ENCODE data around the gene UBXN2A.
"Not testable (repeated sequence)": the region's sequence is repeated elsewhere in the genome, so short reads cannot be mapped to it uniquely, and the experiment has no call there.

UBXN2A gene

GRCh38 chr2:24026233-24026632, 86.0 kb downstream of the UBXN2A start:
- no peaks in the 10 kb centered on the region for H3K9me3 ChIP-seq (ENCODE audit: insufficient read depth, low read depth, low read length)
- no peaks in the 10 kb centered on the region for H3K79me2 ChIP-seq (ENCODE audit: insufficient read depth, low read length)
- no peak overlapping the region for H2AFZ ChIP-seq (ENCODE audit: low read length)
- H3K9ac ChIP-seq (ENCODE audit: low read depth, low read length, poor library complexity, severe bottlenecking): no peak overlapping the region
- no peaks in the 10 kb centered on the region for H3K4me1 ChIP-seq (ENCODE audit: insufficient read depth, low read length, poor library complexity, severe bottlenecking)
- no peak overlapping the region for H3K4me3 ChIP-seq (ENCODE audit: low read length, poor library complexity, severe bottlenecking)
- H3F3A ChIP-seq (ENCODE audit: low read depth): no peaks in the 10 kb centered on the region
- no peaks in the 10 kb centered on the region for H4K20me1 ChIP-seq (ENCODE audit: insufficient read depth, low read length, poor library complexity, severe bottlenecking)
- H3K9me2 ChIP-seq (replicated peaks; ENCODE audit: low read depth, low read length): no peaks in the 10 kb centered on the region
- TF ChIP-seq EZH2phosphoT487 (IDR thresholded peaks at IDR 0.05; ENCODE audit: borderline replicate concordance): no peak
- TF ChIP-seq, protein P1, sequence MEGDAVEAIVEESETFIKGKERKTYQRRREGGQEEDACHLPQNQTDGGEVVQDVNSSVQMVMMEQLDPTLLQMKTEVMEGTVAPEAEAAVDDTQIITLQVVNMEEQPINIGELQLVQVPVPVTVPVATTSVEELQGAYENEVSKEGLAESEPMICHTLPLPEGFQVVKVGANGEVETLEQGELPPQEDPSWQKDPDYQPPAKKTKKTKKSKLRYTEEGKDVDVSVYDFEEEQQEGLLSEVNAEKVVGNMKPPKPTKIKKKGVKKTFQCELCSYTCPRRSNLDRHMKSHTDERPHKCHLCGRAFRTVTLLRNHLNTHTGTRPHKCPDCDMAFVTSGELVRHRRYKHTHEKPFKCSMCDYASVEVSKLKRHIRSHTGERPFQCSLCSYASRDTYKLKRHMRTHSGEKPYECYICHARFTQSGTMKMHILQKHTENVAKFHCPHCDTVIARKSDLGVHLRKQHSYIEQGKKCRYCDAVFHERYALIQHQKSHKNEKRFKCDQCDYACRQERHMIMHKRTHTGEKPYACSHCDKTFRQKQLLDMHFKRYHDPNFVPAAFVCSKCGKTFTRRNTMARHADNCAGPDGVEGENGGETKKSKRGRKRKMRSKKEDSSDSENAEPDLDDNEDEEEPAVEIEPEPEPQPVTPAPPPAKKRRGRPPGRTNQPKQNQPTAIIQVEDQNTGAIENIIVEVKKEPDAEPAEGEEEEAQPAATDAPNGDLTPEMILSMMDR (conservative IDR thresholded peaks at IDR 0.05; ENCODE audit: low read length): no peak
- H3K36me3 ChIP-seq (ENCODE audit: insufficient read depth, low read length): peaks cover 33% of the 10 kb centered on the region; the same call in 1 of the 2 replicates
- H3K4me2 ChIP-seq (ENCODE audit: low read depth, low read length, poor library complexity, severe bottlenecking): no peak overlapping the region
- H3K27me3 ChIP-seq (ENCODE audit: insufficient read depth, low read length, poor library complexity, severe bottlenecking): no peaks in the 10 kb centered on the region

- H3K27me3 ChIP-seq (ENCODE audit: insufficient read depth, low read length, poor library complexity, severe bottlenecking): no peaks in the 10 kb centered on the region
- H3K9ac ChIP-seq (ENCODE audit: low read depth, low read length, poor library complexity, severe bottlenecking): no peak overlapping the region
- no peak overlapping the region for H2AFZ ChIP-seq (ENCODE audit: low read length)
- TF ChIP-seq, protein P1 (conservative IDR thresholded peaks at IDR 0.05; ENCODE audit: low read length): no peak
- TF ChIP-seq EZH2phosphoT487 (IDR thresholded peaks at IDR 0.05; ENCODE audit: borderline replicate concordance): no peak
- no peak overlapping the region for H3K4me2 ChIP-seq (ENCODE audit: low read depth, low read length, poor library complexity, severe bottlenecking)
- no peaks in the 10 kb centered on the region for H3K4me1 ChIP-seq (ENCODE audit: insufficient read depth, low read length, poor library complexity, severe bottlenecking)
- 0 out of 2 replicates have a peak, but pooled peaks cover 3% of the 10 kb centered on the region for H3K79me2 ChIP-seq (ENCODE audit: insufficient read depth, low read length)
- peaks cover 15% of the 10 kb centered on the region; the same call in 1 of the 2 replicates for H3K36me3 ChIP-seq (ENCODE audit: insufficient read depth, low read length)
- no peak overlapping the region for H3K4me3 ChIP-seq (ENCODE audit: low read length, poor library complexity, severe bottlenecking)
- no peaks in the 10 kb centered on the region for H3K9me2 ChIP-seq (replicated peaks; ENCODE audit: low read depth, low read length)
- H4K20me1 ChIP-seq (ENCODE audit: insufficient read depth, low read length, poor library complexity, severe bottlenecking): no peaks in the 10 kb centered on the region
- H3F3A ChIP-seq (ENCODE audit: low read depth): no peaks in the 10 kb centered on the region
- no peaks in the 10 kb centered on the region for H3K9me3 ChIP-seq (ENCODE audit: insufficient read depth, low read depth, low read length)
Measured at GRCh38 chr2:24038786-24039499, 98.7 kb downstream of the UBXN2A start.

GRCh38 chr2:24040511-24040910, 100.2 kb downstream of the UBXN2A start:
- H3K9ac ChIP-seq (ENCODE audit: low read depth, low read length, poor library complexity, severe bottlenecking): no peak overlapping the region
- no peaks in the 10 kb centered on the region for H4K20me1 ChIP-seq (ENCODE audit: insufficient read depth, low read length, poor library complexity, severe bottlenecking)
- peaks cover 15% of the 10 kb centered on the region; the same call in 1 of the 2 replicates for H3K36me3 ChIP-seq (ENCODE audit: insufficient read depth, low read length)
- H3K4me3 ChIP-seq (ENCODE audit: low read length, poor library complexity, severe bottlenecking): no peak overlapping the region
- TF ChIP-seq, protein P1 (conservative IDR thresholded peaks at IDR 0.05; ENCODE audit: low read length): no peak
- TF ChIP-seq EZH2phosphoT487 (IDR thresholded peaks at IDR 0.05; ENCODE audit: borderline replicate concordance): no peak
- no peaks in the 10 kb centered on the region for H3K9me2 ChIP-seq (replicated peaks; ENCODE audit: low read depth, low read length)
- H3K79me2 ChIP-seq (ENCODE audit: insufficient read depth, low read length): peaks cover 9% of the 10 kb centered on the region; the same call in 1 of the 2 replicates
- H3K4me2 ChIP-seq (ENCODE audit: low read depth, low read length, poor library complexity, severe bottlenecking): no peak overlapping the region
- no peaks in the 10 kb centered on the region for H3K27me3 ChIP-seq (ENCODE audit: insufficient read depth, low read length, poor library complexity, severe bottlenecking)
- no peaks in the 10 kb centered on the region for H3F3A ChIP-seq (ENCODE audit: low read depth)
- no peaks in the 10 kb centered on the region for H3K9me3 ChIP-seq (ENCODE audit: insufficient read depth, low read depth, low read length)
- H2AFZ ChIP-seq (ENCODE audit: low read length): no peak overlapping the region
- H3K4me1 ChIP-seq (ENCODE audit: insufficient read depth, low read length, poor library complexity, severe bottlenecking): peaks cover under 1% of the 10 kb centered on the region

- Histone ChIP-seq H3K36me3 (ENCODE audit: insufficient read depth, low read length) (peaks cover 14% of the 10 kb centered on the region; the same call in 1 of the 2 replicates), H3K79me2 (ENCODE audit: insufficient read depth, low read length) (peaks cover 19% of the 10 kb centered on the region), H3K4me1 (ENCODE audit: insufficient read depth, low read length, poor library complexity, severe bottlenecking) (peaks cover 15% of the 10 kb centered on the region)
- H3K27me3 ChIP-seq (ENCODE audit: insufficient read depth, low read length, poor library complexity, severe bottlenecking); H3K4me3 ChIP-seq (ENCODE audit: low read length, poor library complexity, severe bottlenecking); H4K20me1 ChIP-seq (ENCODE audit: insufficient read depth, low read length, poor library complexity, severe bottlenecking); H2AFZ ChIP-seq (ENCODE audit: low read length); H3K9ac ChIP-seq (ENCODE audit: low read depth, low read length, poor library complexity, severe bottlenecking); H3K9me2 ChIP-seq (replicated peaks; ENCODE audit: low read depth, low read length); H3K9me3 ChIP-seq (ENCODE audit: insufficient read depth, low read depth, low read length); H3F3A ChIP-seq (ENCODE audit: low read depth); H3K4me2 ChIP-seq (ENCODE audit: low read depth, low read length, poor library complexity, severe bottlenecking): not testable (repeated sequence)
Measured at GRCh38 chr2:24043133-24043532, 102.9 kb downstream of the UBXN2A start.
